GM12891 (cell line): ENCODE results near the gene HMGCS2.

Experiments
- PAX5 ChIP-seq: IDR thresholded peaks from 2 replicates; pipeline ENCODE4 v1.6.1; 2011; ENCODE audit warnings: low read length, moderate library complexity, mild to moderate bottlenecking; ENCODE audit not compliant: insufficient read depth, severe bottlenecking
- POLR2A ChIP-seq: IDR thresholded peaks from 2 replicates; pipeline ENCODE4 v1.6.1; 2011; ENCODE audit warnings: low read depth, low read length, control low read depth
- POU2F2 ChIP-seq: IDR thresholded peaks from 2 replicates; pipeline ENCODE4 v1.6.1; 2011; ENCODE audit warnings: low read depth, mild to moderate bottlenecking, control low read depth, low read length, moderate library complexity
- TAF1 ChIP-seq: IDR thresholded peaks from 2 replicates; pipeline ENCODE4 v1.6.1; 2011; ENCODE audit warnings: low read depth, low read length, control low read depth

GRCh38 chr1:119703666-119704450 is 64.8 kb downstream of the HMGCS2 start:
- TF ChIP-seq TAF1: no peak
- no peak for TF ChIP-seq POLR2A
- TF ChIP-seq POU2F2: no peak
- TF ChIP-seq PAX5: no peak
